ENCODE data around the gene UGCG.
"Not testable (repeated sequence)": the region's sequence is repeated elsewhere in the genome, so short reads cannot be mapped to it uniquely, and the experiment has no call there.

The UGCG gene

DNA sequence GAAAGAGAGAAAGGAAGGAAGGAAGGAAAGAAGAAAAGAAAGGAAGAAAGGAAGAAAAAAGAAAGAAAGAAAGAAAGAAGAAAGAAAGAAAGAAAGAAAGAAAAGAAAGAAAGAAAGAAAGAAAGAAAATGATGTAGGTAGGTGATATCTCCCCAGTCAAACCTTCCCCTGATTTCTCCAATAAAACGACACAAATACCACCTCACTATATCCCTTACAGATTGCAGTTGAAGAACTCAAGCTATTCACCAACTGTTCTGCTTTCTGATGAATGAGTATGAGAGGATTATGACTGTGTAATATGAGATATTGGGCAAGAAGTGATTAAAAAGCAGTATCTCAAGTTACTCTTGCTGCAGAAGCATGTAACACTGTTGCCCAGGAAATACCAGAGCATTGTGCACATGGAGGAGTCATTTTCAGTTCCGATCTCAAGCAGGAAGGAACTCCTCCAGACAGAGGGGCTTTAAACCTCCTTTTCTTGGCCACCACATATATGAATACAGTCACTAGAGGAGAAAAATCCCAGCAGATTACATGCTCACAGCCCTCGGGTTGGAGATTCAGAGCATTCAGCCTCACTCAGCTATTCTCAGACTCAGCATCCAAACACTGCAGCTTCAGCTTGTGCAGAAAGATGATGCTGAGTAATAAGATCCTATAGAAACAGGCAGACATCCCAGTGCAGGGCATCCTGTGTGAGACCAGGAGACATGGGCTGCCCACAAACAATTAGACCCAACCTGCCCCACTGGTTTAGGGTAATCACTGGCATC is 61.4 kb downstream of the UGCG start:
- no peak for DNase-seq

DNA sequence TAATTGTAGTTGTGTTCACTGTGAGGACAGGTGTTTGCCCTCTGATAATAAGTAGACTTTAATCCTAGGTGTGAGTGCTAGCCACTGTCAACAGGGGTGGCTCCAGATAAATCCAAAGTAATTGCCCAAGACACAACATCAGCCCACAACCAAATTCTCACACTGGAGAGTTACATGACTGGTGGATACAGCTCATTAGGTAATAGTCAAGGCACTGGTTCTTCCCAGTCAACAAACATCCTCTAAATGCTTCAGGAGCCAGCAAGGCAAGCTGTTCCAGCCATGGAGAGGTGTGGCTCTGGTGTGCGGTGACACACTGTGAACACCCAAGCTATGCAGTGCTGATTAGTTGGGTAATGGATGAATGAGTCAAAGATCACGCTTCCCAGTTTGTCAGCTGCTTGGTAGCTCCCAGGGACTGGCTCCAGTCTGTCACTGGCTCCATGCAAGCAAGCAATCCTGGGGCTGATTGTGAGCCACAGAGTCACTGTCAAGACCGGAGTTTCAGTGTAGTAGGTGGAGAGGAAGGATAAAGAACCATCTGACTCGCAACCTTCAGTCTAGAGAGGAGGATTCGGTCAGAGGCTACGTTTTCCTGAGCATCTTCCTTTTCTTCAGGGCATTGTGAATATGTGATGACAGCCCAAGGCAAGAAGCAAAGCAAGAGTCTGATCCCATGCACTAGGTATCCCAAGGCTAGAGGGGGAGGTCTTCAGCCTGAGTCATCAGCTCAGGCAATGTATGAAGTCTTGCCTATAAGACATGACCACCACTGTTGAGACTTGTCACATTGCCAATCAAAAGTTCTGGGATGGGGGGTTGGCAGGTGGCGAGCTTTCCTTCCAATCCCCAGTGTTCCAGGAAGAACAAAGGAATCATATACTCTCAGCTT is 63.1 kb downstream of the UGCG start:
- no peak for DNase-seq

DNA sequence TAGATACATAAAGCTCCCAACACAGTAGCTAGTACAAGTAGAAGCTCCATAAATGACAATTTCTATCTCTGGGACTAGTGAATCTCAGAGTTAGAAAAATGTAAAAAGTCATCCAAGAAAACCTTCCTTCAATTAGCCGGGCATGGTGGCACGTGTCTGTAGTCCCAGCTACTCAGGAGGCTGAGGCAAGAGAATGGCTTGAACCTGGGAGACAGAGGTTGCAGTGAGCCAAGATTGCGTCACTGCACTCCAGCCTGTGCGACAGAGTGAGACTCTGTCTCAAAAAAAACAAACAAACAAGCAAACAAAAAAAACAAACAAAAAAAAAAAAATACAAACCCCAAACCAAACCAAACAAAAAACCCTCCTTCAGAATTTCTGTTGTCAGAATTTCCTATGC is 63.9 kb downstream of the UGCG start:
- DNase-seq: not testable (repeated sequence)

DNA sequence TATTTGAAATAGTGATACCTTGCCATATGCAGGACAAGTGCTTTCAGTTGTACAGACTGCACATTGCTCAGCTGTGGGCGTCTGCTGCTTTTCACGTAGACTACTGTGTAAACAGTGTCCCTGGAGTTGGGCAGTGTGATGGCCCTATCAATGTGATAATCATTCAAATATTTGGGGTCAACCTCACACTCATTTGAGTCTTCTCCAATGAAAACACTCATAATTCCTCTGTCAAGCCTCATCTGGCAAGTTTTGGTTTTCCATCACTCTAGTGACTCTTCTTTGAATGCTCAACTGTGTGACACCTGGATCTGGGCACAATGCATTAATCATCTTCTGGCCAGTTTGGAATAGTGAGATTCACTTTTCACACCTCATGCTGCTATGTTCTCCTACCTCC is 64.4 kb downstream of the UGCG start:
- no peak for DNase-seq

DNA sequence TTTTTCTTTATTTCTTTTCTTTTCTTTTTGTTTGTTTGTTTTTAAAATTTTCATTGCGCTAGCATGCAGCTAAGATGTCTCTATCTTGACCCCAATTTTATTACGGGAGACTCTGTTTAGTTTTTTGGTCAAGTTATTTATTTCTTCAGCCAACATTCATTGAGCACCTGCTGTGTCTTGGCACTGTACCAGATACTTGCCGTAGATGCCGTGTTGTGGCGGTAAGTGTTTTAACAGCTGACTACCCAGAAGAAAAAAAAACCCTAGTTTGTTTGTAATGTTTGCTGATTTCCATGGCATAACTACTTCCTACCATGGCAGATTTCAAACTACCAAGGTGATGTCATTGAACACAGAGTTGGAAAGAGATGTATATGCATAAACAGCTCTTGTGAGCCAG is 65.0 kb downstream of the UGCG start:
- no peak for DNase-seq

DNA sequence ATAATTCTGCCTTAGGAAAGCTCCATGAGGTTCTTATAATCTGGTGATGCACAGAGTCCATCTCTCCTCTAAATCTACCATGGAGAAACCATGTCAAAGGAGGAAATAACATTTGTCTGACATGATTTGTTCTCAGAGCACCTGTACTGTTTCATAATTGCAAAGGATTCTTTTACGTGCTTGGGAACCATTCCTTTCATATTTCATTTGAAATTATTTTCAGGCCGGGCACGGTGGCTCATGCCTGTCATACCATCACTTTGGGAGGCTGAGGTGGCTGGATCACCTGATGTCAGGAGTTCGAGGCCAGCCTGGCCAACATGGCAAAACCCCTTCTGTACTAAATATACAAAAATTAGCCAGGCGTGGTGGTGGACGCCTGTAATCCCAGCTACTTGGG is 65.4 kb downstream of the UGCG start:
- no peak for DNase-seq

DNA sequence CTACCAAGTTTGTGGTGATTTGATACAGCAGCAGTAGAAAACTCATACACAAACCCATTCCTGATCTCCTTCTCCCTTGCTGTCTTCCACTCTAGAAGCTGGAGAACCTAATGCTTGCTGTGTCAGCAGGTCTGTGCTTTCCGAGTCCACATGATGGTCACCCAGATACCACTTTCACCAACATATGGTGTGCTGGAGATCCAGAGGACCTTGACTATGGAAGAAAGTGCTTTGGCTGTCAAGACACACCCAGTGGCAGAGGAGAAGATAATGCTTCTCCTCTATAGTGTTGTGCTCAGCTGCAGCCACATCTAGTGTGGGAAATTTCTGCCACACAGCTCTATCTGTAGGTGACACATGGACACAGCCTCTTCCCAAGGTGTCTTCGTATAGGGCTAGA is 67.4 kb downstream of the UGCG start:
- no peak for DNase-seq

DNA sequence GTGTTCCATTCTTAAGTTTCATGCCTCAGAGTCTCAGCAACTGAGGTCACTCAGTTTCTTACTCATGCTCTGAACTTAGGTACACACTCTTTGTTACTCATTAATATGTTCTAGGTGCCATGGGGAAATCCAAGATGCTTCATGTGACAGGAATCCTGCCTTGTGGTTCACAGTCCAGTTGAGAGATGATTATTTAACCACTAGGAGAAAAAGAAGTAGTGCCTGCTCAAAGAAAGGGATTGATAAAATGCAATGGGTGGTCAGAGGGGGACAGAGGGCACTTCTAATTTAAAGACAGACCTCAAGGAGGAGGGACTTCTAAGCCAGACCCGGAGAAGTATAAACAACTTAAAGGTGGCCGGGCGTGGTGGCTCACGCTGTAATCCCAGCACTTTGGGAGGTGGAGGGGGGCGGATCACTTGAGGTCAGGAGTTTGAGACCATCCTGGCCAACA is 69.0 kb downstream of the UGCG start:
- no peak for DNase-seq

DNA sequence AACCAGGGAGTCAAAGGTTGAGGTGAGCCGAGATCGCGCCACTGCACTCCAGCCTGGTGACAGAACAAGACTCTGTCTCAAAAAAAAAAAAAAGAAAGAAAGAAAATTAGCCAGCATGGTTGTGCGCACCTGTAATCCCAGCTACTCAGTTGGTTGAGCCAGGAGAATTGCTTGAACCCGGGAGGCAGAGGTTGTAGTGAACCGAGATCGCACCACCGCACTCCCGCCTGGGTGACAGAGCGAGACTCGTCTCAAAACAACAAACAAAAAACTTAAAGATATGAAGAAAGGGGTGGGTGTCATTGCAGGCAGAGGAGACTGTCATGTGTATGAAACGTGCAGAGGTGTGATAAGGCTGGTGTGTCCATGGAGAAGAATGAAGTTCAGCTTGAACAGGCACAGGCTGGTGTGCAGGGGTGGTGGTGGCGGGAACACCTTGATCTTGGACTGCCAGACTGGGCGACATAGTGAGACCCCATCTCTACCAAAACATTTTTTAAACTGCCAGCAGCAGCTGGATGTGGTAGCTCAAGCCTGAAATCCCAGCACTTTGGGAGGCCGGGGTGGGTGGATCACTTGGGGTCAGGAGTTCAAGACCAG is 69.6 kb downstream of the UGCG start:
- DNase-seq: no peak

DNA sequence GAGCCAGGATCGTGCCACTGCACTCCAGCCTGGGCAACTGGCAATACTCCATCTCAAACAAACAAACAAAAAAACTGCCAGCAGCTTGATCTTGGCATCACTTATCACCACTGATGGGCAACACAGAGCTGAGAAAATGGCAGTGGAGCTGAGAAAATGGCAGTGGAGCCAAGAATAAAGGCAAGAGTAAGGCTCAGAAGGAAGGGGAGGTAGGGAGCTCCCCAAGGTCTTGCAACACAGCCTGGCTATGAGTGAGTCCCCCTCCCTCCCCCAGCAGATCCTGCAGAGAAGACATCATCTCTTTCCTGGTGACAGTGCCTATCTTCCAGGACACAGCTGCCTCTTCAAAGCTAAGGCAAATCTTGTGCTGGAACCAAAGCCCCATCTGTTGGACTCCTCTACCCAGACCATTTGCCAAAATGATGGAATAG is 70.3 kb downstream of the UGCG start:
- DNase-seq: no peak

DNA sequence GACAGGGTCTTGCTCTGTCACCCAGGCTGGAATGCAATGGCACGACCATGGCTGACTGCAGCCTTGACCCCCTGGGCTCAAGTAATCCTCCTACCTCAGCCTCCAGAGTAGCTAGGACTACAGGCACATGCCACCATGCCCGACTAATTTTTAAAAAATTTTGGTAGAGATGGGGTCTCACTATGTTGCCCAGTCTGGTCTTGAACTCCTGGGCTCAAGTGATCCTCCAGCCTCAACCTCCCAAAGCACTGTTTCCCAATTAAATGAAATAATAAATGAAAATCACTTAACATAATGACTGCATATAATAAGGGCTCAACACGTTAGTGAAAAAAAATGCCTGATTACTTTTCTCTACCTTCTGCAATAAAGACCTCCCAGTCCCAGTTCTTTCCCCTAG is 71.0 kb downstream of the UGCG start:
- DNase-seq: no peak

DNA sequence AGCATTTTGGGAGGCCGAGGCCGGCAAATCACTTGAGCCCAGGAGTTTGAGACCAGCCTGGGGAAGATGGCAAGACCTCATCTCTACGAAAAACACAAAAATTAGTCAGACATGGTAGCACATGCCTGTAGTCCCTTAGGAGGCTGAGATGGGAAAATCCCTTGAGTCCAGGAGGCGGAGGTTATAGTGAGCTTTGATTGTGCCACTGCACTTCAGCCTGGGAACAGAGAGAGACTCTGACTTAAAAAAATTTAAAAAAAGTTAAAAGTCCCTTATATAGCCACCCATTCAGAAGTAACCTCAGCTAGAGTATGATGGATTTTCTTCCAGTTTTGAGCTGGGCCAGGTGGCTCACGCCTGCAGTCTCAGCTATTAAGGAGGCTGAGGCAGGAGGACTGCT is 72.4 kb downstream of the UGCG start:
- DNase-seq: no peak

DNA sequence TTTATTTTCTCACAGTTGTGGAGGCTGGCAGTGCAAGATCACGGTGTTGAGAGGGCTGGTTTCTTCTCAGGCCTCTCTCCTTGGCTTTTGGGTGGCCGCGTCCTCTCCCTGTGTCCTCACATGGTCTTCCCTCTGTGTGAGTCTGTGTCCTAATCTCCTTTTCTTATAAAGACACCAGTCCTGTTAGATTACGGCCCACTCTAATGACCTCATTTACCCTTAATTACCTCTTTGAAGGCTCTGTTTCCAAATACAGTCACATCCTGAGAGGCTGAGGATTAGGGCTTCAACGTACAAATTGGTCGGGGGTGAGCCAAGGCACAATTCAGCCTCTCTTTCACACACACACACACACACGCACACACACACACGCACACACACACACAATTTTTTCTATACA is 73.0 kb downstream of the UGCG start:
- DNase-seq: no peak

DNA sequence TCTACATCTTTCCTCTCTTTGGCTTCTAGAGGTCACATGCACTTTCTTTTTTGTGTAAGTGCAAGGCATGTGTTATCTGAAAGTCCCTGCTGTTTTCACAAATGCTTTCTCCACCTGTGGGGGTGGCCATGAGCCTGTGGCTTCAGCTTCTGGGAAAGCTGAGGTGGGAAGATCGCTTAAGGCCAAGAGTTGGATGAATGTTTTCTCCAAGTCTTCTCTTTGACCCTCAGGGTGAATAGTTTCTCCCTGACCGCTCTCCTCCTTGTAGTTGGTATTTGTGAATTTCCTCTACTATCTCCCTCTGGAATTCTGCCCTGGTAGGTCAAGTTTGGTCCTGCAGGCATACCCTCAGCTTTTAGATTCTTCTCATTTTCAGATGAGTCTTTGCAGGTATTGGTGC is 74.2 kb downstream of the UGCG start:
- DNase-seq: no peak

DNA sequence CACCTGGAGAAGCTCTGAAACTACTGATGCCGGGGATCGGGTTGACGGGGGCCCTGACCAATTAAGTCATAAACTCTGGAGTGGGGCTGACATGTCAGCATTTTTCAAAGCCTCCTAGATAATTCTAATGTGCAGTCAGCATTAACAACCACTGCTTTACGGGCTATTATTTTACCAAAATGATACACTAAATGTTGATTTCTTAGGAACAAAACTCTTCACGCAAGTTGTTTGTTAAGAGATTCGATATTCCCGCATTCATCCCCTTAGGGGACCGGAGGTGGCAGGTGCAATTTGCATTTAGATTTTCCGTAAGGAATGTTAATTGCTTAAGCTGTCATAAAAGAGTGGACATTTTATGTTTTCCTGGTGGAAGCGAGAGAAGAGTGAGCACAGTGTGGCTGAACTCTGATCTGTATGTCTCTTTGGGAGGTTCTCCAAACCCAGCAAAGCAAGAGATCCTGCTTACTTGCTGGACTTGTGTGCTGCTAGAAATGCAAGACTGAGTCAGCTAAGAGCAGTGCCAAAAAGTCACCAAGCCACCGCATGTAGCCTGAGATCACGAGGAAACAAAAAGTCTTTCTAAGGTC is 77.6 kb downstream of the UGCG start:
- no peak for DNase-seq

DNA sequence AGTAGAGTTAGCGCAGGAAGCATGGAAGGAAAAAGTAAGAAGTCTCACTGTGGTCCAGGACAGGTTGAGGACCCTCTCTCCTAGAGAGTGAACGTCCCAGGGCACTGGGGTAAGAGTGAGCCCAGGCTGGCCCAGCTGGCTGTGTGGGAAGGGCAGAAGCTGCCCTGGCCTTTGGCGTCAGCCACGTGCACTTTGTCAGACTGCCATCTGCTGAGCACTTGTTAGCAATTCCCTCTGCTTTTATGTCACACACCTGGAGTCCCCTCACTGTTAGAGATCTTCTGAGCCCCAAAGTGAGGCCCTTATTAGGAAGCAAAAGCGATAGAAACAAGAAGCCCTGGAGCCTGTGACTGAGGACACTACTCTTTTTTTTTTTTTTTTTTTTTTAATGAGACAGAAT is 79.1 kb downstream of the UGCG start:
- no peak for DNase-seq

DNA sequence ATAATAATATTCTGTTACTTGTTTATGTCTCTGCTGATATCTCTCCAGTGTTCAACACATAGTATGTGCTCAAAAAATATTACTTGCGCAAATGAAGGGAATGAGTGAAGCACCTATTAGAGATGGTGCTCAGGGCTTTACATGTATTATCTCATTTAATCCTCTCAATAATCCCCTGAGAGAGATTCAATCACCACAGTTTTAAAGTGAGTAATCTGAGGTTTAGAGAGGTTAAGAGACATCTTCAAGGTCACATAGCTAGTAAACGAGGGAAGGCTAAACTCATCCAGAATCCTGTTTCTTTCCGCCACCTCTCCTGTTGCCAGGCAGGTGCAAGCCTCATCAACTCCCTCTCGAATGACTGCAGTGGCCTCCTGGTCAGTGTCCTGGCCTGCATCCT is 82.0 kb downstream of the UGCG start:
- DNase-seq: no peak

DNA sequence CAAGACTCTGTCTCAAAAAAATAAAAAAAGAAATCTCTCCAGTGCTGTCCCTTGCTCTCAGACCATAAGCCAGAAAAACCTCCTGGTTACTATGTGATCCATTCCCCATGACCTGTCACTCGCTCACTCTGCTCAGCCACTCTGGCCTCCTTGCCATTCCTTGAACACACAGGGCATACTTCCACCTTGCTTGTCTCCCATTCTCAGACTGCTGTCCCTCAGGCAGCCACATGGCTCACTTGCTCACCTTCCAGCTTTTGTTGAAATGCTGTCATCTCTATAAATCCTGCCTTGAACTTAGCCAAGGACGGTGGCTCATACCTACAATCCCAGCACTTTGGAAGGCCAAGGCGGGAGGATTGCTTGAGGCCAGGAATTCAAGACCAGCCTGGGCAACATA is 82.9 kb downstream of the UGCG start:
- no peak for DNase-seq

DNA sequence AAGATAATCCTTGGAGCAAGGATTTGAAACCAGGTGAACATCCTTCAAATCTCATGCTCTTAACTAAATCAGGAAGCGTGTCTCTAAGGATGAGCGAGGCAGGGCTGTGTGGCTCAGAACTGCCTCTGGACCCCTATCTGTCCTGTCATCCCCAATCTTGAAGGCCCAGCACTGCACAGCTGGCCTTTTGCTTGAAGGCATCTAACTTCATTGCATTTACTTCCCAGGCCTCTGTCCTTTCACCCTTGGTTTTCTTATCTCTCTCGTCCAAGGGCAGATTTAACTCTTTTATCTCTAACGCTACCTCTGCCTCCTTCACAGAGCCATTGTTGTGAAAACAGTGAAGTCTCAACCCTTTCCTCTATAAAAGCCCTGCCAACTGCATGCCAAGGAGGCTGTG is 83.8 kb downstream of the UGCG start:
- no peak for DNase-seq

DNA sequence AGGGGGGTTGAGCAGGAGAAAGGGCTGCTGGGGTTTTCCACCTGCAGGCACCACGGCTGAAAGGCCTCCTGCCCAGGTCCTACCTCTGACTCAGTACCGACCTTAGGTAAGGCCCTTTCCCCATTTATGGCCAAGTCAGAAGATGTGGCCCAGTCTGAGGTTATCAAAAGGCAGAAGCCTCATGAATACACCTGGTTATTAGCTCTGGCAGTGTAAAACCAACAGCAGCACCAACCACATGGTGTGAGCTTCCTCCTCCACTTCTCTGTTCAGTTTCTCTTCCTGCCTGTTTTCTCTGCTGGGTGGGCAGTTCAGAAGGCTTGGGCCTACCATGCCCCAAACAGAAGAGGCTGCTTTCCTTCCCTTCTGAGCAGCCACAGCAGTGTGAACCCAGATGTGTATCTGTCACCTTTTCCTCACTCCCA is 86.9 kb downstream of the UGCG start:
- no peak for DNase-seq

DNA sequence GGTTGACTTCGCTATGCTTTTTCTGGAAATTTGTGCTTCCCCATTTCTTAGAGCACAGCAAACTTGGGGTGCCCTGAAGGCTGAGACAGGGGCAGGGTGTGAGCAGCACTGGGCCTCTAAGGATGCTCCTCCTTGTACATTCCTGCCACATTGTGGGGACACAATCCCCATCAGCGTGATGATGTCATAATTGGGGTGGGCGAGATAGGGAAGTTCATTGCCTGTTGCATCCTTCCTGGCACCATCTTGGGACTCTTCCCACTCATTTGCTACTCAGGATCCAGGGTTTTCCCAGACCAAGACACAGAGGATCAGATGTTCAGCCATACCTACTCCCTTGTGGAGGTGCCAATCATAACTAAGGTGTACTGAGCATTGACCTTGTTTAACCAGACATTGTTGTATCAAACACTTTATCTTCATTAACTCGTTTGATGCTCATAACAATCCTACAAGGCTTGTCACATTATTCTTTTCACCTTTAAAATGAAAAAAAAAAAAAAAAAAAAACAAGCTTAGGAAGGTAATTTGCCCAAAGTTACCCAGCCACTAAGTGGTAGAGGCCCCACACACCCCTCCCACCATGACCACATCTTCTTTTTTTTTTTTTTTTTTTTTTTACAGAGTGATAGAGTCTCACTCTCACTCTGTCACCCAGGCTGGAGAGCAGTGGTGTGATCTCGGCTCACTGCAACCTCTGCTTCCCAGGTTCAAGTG is 87.6 kb downstream of the UGCG start:
- DNase-seq: no peak
